GM19395 (cell line): ENCODE data around the gene LHPP.

Source experiments
- ATAC-seq: cut with Tn5 transposase; IDR thresholded peaks from one replicate; pipeline ENCODE4 v1.9.1; 2021; ENCODE audit warnings: mild to moderate bottlenecking, moderate library complexity; ENCODE audit not compliant: unreplicated experiment

Gene LHPP

DNA sequence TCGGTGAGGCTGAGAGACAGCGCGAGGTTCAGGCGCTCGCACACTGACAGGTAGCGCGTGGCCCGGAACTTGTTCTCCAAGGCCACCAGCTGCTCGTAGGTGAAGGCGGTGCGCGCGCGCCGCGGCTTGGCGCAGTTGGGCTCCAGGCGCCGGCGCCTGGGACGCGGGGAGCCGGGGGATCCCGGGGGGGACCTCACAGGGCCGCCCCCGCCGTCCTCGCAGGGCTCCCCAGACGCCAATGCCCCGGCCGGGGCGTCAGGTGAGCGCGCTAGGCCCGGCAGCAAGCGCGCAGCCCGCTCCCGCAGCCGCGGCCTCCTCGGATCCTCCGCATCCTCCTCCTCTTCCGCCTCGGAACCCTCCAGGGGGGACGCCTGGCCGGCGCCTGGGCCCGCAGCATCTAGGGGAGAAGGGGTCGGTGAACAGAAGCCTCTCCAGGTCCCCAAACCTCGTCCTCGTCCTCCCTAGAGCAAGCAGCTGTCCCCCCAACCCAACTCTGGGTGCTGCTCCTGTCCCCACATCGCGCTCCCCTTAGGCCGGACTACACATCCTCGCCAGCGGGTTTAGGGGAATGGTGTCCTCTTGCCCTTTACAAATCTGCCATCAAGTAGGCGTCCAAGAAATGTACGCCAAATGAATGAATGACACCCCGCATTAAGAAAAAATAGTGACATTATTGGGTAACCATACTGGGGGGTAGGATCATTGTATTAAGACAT is 13.7 kb upstream of the LHPP start:
- ATAC-seq: no peak

DNA sequence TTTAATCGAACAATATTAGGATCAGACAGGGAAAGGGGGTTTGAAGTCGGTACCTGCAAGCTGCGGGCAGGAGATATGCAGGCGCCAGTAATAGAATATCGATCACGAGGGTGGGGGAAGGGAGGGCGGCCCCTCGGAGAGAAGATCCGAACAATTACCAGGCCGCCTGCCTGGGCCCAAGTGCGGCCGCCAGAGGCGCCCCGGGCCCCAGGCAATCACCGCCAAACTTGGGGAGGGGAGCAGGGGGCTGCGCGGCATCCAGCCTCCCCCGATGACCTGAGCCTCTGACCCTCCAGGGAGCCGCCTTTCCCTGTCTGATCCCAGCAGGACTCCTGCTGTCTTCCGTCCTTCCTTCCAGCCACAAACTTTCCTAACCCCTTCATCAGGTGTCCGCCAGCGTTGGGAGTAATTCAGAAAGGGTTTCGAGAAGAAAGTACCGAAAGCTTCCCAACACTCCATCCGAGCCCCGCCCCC is 12.9 kb upstream of the LHPP start:
- no peak for ATAC-seq

DNA sequence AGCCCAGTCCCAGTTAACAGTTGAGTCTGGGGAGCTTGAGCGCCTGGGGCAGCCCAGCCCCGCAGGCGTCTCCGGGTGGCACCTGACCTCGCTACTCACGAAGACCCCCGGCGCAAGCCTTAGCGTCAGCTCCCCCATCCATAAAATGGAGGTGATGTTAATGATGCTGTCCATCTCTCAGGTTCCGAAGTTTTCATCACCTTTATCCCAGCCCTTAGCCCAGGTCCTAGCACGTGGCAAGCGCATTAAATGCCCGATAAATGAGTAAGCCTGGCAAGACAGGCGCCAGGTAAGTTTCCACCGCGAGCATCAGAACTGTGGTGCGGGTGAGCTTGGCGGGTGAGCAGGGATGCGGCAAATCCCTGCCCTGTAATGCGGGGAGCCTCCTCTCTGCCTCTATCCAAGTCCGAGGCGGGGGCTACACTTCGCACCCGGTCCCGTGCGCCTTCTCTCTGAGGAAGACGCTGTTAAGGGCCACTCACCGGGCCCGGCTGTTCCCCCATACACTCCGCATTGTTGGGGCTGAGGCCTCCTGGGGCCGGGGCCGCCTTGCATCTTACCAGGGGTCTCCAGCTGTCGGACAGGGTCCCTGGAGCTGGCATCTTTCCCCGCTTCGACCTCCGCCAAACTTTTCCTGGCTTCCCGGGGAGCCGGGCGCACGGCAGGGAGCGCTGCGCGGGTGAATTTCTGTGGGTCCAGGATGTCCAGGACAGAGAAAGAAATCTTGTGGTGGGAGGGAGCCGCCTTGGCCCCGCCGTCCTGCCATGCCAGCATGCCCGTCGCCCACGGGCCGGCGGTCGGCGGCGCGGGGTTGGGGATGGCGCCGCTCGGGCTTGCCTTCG is 12.2 kb upstream of the LHPP start:
- no peak for ATAC-seq

DNA sequence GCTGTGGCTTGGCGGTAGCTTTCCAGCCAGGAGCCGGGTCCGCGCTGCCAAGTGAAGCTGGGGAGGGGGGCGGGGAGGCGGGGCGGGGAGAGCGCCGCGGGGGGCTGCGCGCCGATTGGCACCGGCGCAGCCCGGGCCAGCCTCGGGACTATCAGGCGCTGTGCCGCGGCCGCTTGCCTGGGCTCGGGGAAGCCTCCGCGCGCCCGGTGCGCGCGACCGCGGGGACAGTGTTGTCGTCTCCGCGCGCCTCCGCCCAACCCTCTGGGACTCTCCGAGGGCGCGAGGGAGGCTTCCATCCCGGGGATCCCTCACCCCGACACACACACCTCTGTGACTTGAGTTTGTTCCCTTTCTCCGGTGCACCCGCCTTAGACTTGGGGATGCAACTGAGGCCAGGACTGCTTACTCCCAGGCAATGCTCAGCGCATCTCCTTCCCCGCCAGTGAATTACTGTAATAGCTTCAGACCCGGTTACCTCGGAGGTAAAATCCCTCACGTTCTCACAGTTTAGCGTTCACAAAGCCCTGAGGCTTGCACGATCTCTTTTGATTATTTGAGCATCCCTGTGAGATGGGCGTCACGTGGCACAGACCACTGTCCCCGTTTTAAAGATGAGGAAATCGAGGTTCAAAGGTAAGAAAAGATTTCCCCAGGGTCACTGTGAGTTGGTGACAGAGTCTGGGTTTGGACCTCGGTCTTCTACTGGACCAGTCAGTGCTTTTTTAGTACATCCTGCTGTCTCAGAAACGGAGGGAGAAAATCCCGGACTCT is 11.4 kb upstream of the LHPP start, which contains the start of gene NKX1-2:
Gene NKX1-2, minus strand, starts transcription at position 24 of the 771 bp plus-strand sequence. CDS start 92 bp downstream, outside the sequence.
- no peak for ATAC-seq

DNA sequence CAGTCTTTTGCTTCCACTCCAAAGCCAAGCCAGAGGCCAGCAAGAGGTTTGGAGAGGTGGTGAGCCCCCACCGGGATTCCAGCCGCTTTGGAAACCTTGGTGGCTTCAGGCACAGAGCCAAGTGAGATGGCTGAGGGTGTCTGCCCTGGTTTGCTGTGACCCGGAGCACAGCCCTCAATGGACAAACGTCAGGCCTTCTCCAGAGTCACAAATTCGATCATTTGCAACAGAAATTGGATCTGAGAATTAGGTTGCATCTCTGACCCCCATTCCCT is 10.9 kb upstream of the LHPP start:
- no peak for ATAC-seq

GRCh38 chr10:124451276-124451675 is 10.3 kb upstream of the LHPP start:
- no peak for ATAC-seq

DNA sequence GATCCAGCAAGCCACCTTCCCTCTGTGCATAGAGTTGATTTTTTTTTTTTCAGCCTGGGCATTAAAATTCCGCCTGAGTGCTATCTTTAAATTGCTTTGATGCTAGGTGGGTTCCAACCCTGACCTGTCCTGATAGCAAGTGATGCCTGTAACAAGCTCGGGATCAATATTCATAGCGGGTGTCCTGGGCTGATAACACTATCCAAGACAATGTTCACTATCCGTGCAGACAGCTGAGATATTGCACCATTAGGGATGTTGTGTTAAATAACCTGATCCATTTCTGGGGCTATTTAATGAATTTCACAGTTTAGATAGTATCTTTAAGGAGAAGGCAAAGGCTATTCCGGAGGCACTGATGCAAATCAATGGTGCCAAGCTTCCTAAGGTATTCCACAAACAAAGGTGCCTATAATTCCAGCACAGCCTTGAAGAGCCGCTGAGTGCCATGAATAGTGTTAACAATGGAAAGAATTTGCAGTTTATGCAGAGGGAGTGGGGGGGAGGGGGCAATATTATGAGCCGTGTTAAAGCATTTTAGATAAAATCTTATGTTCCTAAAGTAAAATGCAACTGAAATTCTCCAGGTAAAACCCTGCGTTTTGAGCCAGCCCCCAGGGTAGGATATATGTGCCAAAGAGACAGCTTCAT is 7.5 kb upstream of the LHPP start:
- no peak for ATAC-seq

DNA sequence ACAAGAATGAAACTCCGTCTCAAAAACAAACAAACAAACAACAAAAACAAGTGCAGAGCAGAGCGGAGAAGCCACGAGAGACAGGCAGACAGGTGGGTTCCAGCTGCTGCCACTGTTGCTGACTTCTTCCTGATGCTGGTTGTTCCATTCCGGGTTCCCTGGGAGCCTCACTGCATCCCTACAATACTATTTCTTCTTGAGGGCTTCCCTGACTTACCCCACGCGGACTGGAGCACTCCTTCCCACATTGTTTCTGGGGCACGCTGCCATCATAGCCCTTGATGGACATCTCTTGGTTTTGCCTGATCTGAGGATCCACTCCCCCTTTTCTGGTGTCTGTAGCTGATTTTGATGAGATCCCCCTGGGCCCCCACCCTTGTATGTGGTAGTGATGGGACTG is 6.2 kb upstream of the LHPP start:
- ATAC-seq: no peak

- ATAC-seq: no peak
These were observed 3.1 kb upstream of the LHPP start for GRCh38 chr10:124458473-124458872.

- no peak for ATAC-seq
These were observed 2.7 kb upstream of the LHPP start for GRCh38 chr10:124458889-124459288.

GRCh38 chr10:124459395-124459794 is 2.2 kb upstream of the LHPP start:
- ATAC-seq: no peak

GRCh38 chr10:124460144-124460543 is 1.5 kb upstream of the LHPP start:
- no peak for ATAC-seq

DNA sequence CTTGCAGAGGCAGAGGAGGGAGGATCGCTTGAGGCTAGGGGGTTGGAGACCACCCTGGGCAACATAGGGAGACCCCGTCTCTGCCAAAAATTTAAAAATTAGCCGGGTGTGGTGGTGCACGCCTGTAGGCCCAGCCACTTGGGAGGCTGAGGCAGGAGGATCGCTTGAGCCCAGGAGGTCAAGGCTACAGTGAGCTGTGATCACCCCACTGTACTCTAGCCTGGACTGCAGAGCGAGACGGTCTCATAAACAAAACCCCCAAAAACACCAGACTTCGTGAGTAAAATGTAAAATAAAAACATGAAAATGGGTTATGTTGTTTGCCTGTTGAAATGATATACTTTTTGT is 699 bp downstream of the LHPP start:
- ATAC-seq: no peak

- ATAC-seq: no peak
These were observed 2.7 kb downstream of the LHPP start for GRCh38 chr10:124464028-124464965.

GRCh38 chr10:124465003-124465776 is 3.6 kb downstream of the LHPP start:
- ATAC-seq: no peak

GRCh38 chr10:124465777-124466488 is 4.3 kb downstream of the LHPP start:
- no peak for ATAC-seq

- ATAC-seq: no peak
These were observed 5.5 kb downstream of the LHPP start for GRCh38 chr10:124467165-124467564.

GRCh38 chr10:124468624-124469023 is 7.0 kb downstream of the LHPP start:
- ATAC-seq: no peak
